Loucy (cell line): ENCODE measurements around the gene LMX1B.

Experiments used
- H2AFZ ChIP-seq: fragments of 200-600 bp; sonication (generic); 2 replicates; pipeline ENCODE4 v1.6.0; 2016; ENCODE audit warnings: antibody characterized with exemption, mild to moderate bottlenecking, low read length, moderate library complexity
- H3F3A ChIP-seq: fragments of 200-600 bp; 2 replicates; pipeline ENCODE4 v1.6.0; 2016; ENCODE audit warnings: antibody characterized with exemption, low read depth, mild to moderate bottlenecking
- H3K27me3 ChIP-seq: fragments of 200-600 bp; sonication (generic); 2 replicates; pipeline ENCODE4 v1.6.1; 2014; ENCODE audit warnings: low read length, mild to moderate bottlenecking; ENCODE audit not compliant: insufficient read depth, poor library complexity, severe bottlenecking
- H3K36me3 ChIP-seq: fragments of 200-600 bp; sonication (generic); 2 replicates; pipeline ENCODE4 v1.6.1; 2016; ENCODE audit warnings: low read length; ENCODE audit not compliant: insufficient read depth
- H3K4me1 ChIP-seq: fragments of 200-600 bp; sonication (generic); 2 replicates; pipeline ENCODE4 v1.5.1; 2014; ENCODE audit warnings: low read length, mild to moderate bottlenecking; ENCODE audit not compliant: insufficient read depth, poor library complexity, severe bottlenecking
- H3K4me2 ChIP-seq: fragments of 200-600 bp; sonication (generic); 2 replicates; pipeline ENCODE4 v1.6.0; 2014; ENCODE audit warnings: antibody characterized with exemption, low read length, low read depth, mild to moderate bottlenecking; ENCODE audit not compliant: poor library complexity, severe bottlenecking
- H3K4me3 ChIP-seq: fragments of 200-600 bp; sonication (generic); 2 replicates; pipeline ENCODE4 v1.5.1; 2014; ENCODE audit warnings: low read length, mild to moderate bottlenecking, mixed read lengths; ENCODE audit not compliant: poor library complexity, severe bottlenecking
- H3K79me2 ChIP-seq: fragments of 200-600 bp; sonication (generic); 2 replicates; pipeline ENCODE4 v1.6.1; 2014; ENCODE audit warnings: low read length; ENCODE audit not compliant: insufficient read depth
- H3K9ac ChIP-seq: fragments of 200-600 bp; sonication (generic); 2 replicates; pipeline ENCODE4 v1.6.0; 2014; ENCODE audit warnings: mild to moderate bottlenecking, low read depth, low read length, moderate library complexity; ENCODE audit not compliant: poor library complexity, severe bottlenecking
- H3K9me2 ChIP-seq: fragments of 200-600 bp; sonication (generic); replicated peaks from 2 replicates; pipeline ENCODE4 v1.6.1; 2016; ENCODE audit warnings: low read depth, low read length, mixed read lengths
- H3K9me3 ChIP-seq: fragments of 200-600 bp; sonication (generic); 2 replicates; pipeline ENCODE4 v1.6.1; 2014; ENCODE audit warnings: mild to moderate bottlenecking, antibody characterized with exemption, low read length, low read depth; ENCODE audit not compliant: insufficient read depth
- H4K20me1 ChIP-seq: fragments of 200-600 bp; sonication (generic); 2 replicates; pipeline ENCODE4 v1.6.0; 2014; ENCODE audit warnings: antibody characterized with exemption, low read length, mild to moderate bottlenecking; ENCODE audit not compliant: insufficient read depth, poor library complexity, severe bottlenecking
- EZH2phosphoT487 ChIP-seq: fragments of 200-600 bp; IDR thresholded peaks from 2 replicates; pipeline ENCODE4 v1.6.1; 2018; ENCODE audit warnings: antibody characterized with exemption, mild to moderate bottlenecking, moderate library complexity, borderline replicate concordance
- TF ChIP-seq, protein P1 (sequence below): fragments of 200-600 bp; sonication (generic); conservative IDR thresholded peaks from 2 replicates; pipeline ENCODE4 v1.5.1; 2014; ENCODE audit warnings: mild to moderate bottlenecking, antibody characterized with exemption, low read length

LMX1B gene

DNA sequence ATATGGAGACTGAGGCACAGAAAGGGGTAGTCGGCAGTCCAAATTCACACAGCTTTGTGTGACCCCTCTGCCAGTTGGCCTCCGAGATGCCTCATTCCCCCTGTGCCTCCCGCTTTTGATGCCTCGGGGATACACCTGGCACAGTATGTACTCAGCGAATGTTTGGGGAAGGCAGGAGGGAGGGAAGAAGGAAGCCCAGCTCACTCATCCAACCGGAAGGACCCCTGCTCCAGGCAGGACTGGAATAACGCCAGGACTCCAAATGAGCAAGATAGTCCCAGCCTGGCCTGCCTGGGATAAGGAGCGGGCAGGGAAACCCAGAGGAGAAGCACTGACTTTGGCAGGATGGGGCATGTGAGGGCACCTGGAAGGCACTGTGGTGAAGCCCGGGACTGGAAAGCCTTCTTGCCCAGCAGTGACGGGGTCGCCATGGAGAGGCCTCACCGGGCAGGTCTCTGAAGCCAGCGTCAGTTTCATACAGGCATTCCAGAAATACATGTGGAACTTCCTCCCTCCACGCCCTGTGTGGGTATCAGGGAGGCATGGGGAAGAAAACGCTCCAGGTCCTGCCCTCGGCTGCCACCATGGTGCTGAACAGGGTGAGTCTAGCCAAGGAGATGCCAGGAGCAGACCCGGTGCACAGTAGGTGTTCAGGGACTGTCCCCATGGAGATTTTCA, 20.3 kb downstream of the LMX1B start:
- Histone ChIP-seq H3K4me1 (peaks cover 4% of the 10 kb centered on the region), H3K4me2 (no peak overlapping the region), H3K9me2 (no peaks in the 10 kb centered on the region), H4K20me1 (no peaks in the 10 kb centered on the region), H3K79me2 (no peaks in the 10 kb centered on the region), H3K9ac (no peak overlapping the region), H3K36me3 (no peaks in the 10 kb centered on the region), H3K27me3 (no peaks in the 10 kb centered on the region), H2AFZ (no peak overlapping the region), H3K4me3 (no peak overlapping the region), H3F3A (no peaks in the 10 kb centered on the region), H3K9me3 (no peaks in the 10 kb centered on the region)
- TF ChIP-seq, protein P1, sequence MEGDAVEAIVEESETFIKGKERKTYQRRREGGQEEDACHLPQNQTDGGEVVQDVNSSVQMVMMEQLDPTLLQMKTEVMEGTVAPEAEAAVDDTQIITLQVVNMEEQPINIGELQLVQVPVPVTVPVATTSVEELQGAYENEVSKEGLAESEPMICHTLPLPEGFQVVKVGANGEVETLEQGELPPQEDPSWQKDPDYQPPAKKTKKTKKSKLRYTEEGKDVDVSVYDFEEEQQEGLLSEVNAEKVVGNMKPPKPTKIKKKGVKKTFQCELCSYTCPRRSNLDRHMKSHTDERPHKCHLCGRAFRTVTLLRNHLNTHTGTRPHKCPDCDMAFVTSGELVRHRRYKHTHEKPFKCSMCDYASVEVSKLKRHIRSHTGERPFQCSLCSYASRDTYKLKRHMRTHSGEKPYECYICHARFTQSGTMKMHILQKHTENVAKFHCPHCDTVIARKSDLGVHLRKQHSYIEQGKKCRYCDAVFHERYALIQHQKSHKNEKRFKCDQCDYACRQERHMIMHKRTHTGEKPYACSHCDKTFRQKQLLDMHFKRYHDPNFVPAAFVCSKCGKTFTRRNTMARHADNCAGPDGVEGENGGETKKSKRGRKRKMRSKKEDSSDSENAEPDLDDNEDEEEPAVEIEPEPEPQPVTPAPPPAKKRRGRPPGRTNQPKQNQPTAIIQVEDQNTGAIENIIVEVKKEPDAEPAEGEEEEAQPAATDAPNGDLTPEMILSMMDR = no peak

DNA sequence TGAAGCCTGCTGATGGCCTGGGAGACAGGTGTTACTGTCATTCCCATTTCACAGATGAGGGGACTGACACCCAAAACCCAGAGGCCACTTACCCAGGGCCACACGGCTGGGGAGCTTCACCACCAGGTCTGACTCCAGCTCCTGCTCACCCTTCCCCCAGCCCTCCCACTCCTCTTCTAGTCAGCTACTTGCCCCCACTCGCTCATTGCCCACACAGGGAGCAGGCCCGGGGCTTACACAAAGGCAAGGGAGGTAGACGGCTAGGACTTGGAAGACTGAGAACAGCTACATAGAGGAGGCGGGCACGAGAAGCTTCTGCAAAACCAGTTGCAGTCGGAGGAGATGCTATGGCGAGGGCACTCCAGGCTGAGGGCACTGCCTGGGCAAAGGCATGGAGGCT, 21.3 kb downstream of the LMX1B start:
- H3K9ac ChIP-seq = no peak overlapping the region
- no peaks in the 10 kb centered on the region for H3K79me2 ChIP-seq
- no peak overlapping the region for H3K4me2 ChIP-seq
- no peaks in the 10 kb centered on the region for H3K36me3 ChIP-seq
- peaks cover 4% of the 10 kb centered on the region for H3K4me1 ChIP-seq
- H3K9me3 ChIP-seq = no peaks in the 10 kb centered on the region
- no peaks in the 10 kb centered on the region for H3F3A ChIP-seq
- H4K20me1 ChIP-seq = no peaks in the 10 kb centered on the region
- H2AFZ ChIP-seq = no peak overlapping the region
- H3K9me2 ChIP-seq = no peaks in the 10 kb centered on the region
- H3K27me3 ChIP-seq = no peaks in the 10 kb centered on the region
- H3K4me3 ChIP-seq = no peak overlapping the region
- TF ChIP-seq EZH2phosphoT487 = no peak
- TF ChIP-seq, protein P1 = no peak

DNA sequence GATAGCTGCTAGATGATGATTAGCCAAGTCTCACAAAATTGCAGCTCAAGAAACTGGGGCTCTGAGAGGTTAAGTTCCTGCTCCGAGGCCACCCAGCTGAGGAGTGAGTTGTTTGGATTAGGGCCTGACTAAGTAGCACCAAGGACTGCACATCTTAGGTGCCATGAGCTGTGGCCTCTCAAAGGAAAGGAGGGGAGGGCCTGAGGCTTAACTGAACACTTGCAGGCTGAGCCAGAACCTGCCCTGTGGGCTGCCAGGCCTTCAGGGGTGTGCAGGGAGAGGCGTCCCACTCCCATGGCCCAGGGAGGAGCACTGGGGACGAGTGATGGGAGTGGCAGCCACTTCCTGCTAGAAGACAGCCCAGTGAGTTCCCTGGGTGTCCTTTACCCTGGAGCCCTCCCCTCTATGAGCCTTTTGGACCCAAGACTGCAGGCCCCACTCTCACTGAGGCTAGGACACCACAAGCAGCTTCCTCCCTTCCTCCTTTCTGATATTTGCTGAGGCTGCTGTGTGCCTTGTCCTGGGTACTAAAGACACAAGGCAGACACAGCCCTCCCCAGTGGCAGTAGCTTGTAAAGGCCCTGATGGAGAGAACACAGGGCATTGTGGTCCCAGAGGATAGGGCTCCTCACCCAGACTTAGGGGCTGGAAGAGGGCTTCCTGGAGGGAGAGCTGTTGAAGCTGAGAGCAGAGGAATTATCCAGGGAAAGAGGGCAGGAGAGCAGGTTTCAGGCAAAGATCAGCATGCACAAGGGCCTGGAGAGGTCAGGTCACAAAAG, 22.1 kb downstream of the LMX1B start:
- no peaks in the 10 kb centered on the region for H4K20me1 ChIP-seq
- H3F3A ChIP-seq = no peaks in the 10 kb centered on the region
- H3K36me3 ChIP-seq = no peaks in the 10 kb centered on the region
- H3K9me3 ChIP-seq = no peaks in the 10 kb centered on the region
- no peaks in the 10 kb centered on the region for H3K27me3 ChIP-seq
- no peak overlapping the region for H3K4me2 ChIP-seq
- TF ChIP-seq, protein P1 = no peak; the same call in 1 of the 2 replicates
- no peak for TF ChIP-seq EZH2phosphoT487
- H2AFZ ChIP-seq = no peak overlapping the region; the same call in 1 of the 2 replicates
- H3K4me3 ChIP-seq = no peak overlapping the region
- H3K79me2 ChIP-seq = no peaks in the 10 kb centered on the region
- no peak overlapping the region for H3K9ac ChIP-seq
- H3K9me2 ChIP-seq = no peaks in the 10 kb centered on the region
- peaks cover 4% of the 10 kb centered on the region for H3K4me1 ChIP-seq
